ENCODE measurements around the gene SLC22A23.

GRCh38 chr6:3351829-3352524 is 104.9 kb downstream of the SLC22A23 start:
- TF ChIP-seq CTCF (conservative IDR thresholded peaks at IDR 0.05; ENCODE audit: low read depth in 2 of 2) (no peak), EZH2 (IDR thresholded peaks at IDR 0.05; ENCODE audit: low read depth, unreplicated experiment) (no peak), JUNB (IDR thresholded peaks at IDR 0.05; ENCODE audit: unreplicated experiment) (no peak), POLR2AphosphoS5 (IDR thresholded peaks at IDR 0.05; ENCODE audit: low read depth) (no peak), EZH2phosphoT487 (IDR thresholded peaks at IDR 0.05; ENCODE audit: unreplicated experiment) (no peak)
